ENCODE data around the gene COL6A2. TPM values are rescaled to one million over a fixed set of nuclear protein-coding genes. Genes with fewer than 3 reads are reported as not detected.

The COL6A2 gene
- total and polyA plus RNA-seq, 2 donors, result 55.2 to 182 TPM

GRCh38 chr21:46119637-46120271 lies 21.8 kb downstream of the COL6A2 start:
- Histone ChIP-seq H3K36me3 (ENCODE audit: control insufficient read depth in 2 of 2, insufficient read depth in 2 of 2, low read length in 1 of 2) (peaks cover 0 to 2% of the 10 kb centered on the region in 2 donors), H3K9me3 (ENCODE audit: control insufficient read depth in 2 of 2, insufficient read depth in 1 of 2, low read length in 1 of 2) (peaks cover 0 to 14% of the 10 kb centered on the region in 2 donors), H3K27me3 (ENCODE audit: control insufficient read depth in 2 of 2, insufficient read depth in 1 of 2, low read length in 1 of 2) (no peaks in the 10 kb centered on the region), H3K27ac (ENCODE audit: low read depth in 1 of 2, low read length in 1 of 2) (no peak overlapping the region), H3K4me3 (ENCODE audit: low read length in 2 of 2) (no peak overlapping the region), H3K4me1 (ENCODE audit: control insufficient read depth in 2 of 2, insufficient read depth in 2 of 2, low read length in 2 of 2) (no peaks in the 10 kb centered on the region)
- 94% methylated on average over 14 of the region's 14 CpGs for WGBS
- no peak for DNase-seq (ENCODE audit: low read depth in 6 of 9, low spot score in 9 of 9)

GRCh38 chr21:46120301-46121285 lies 22.7 kb downstream of the COL6A2 start:
- Histone ChIP-seq H3K4me1 (ENCODE audit: control insufficient read depth in 2 of 2, insufficient read depth in 2 of 2, low read length in 2 of 2) (no peaks in the 10 kb centered on the region), H3K36me3 (ENCODE audit: control insufficient read depth in 2 of 2, insufficient read depth in 2 of 2, low read length in 1 of 2) (peaks cover 0 to 2% of the 10 kb centered on the region in 2 donors), H3K4me3 (ENCODE audit: low read length in 2 of 2) (no peak overlapping the region), H3K27ac (ENCODE audit: low read depth in 1 of 2, low read length in 1 of 2) (no peak overlapping the region), H3K9me3 (ENCODE audit: control insufficient read depth in 2 of 2, insufficient read depth in 1 of 2, low read length in 1 of 2) (peaks cover 0 to 8% of the 10 kb centered on the region in 2 donors), H3K27me3 (ENCODE audit: control insufficient read depth in 2 of 2, insufficient read depth in 1 of 2, low read length in 1 of 2) (no peaks in the 10 kb centered on the region)
- no peak for DNase-seq (ENCODE audit: low read depth in 6 of 9, low spot score in 9 of 9)
- 93% methylated on average over 26 of the region's 26 CpGs for WGBS

- Histone ChIP-seq H3K27me3 (ENCODE audit: control insufficient read depth in 2 of 2, insufficient read depth in 1 of 2, low read length in 1 of 2) (no peaks in the 10 kb centered on the region), H3K4me1 (ENCODE audit: control insufficient read depth in 2 of 2, insufficient read depth in 2 of 2, low read length in 2 of 2) (no peaks in the 10 kb centered on the region), H3K36me3 (ENCODE audit: control insufficient read depth in 2 of 2, insufficient read depth in 2 of 2, low read length in 1 of 2) (peaks cover 0 to 2% of the 10 kb centered on the region in 2 donors), H3K9me3 (ENCODE audit: control insufficient read depth in 2 of 2, insufficient read depth in 1 of 2, low read length in 1 of 2) (no peaks in the 10 kb centered on the region), H3K4me3 (ENCODE audit: low read length in 2 of 2) (no peak overlapping the region), H3K27ac (ENCODE audit: low read depth in 1 of 2, low read length in 1 of 2) (no peak overlapping the region)
- 94% methylated on average over 29 of the region's 29 CpGs for WGBS
- no peak for DNase-seq (ENCODE audit: low read depth in 6 of 9, low spot score in 9 of 9)
Observed at GRCh38 chr21:46121286-46122221, 23.6 kb downstream of the COL6A2 start.

- Histone ChIP-seq H3K27ac (ENCODE audit: low read depth in 1 of 2, low read length in 1 of 2) (no peak overlapping the region), H3K36me3 (ENCODE audit: control insufficient read depth in 2 of 2, insufficient read depth in 2 of 2, low read length in 1 of 2) (peaks cover 0 to 2% of the 10 kb centered on the region in 2 donors), H3K4me1 (ENCODE audit: control insufficient read depth in 2 of 2, insufficient read depth in 2 of 2, low read length in 2 of 2) (no peaks in the 10 kb centered on the region), H3K27me3 (ENCODE audit: control insufficient read depth in 2 of 2, insufficient read depth in 1 of 2, low read length in 1 of 2) (no peaks in the 10 kb centered on the region), H3K4me3 (ENCODE audit: low read length in 2 of 2) (no peak overlapping the region), H3K9me3 (ENCODE audit: control insufficient read depth in 2 of 2, insufficient read depth in 1 of 2, low read length in 1 of 2) (no peaks in the 10 kb centered on the region)
- 90% methylated on average over 12 of the region's 12 CpGs for WGBS
- DNase-seq (ENCODE audit: low read depth in 6 of 9, low spot score in 9 of 9), result no peak
Observed at GRCh38 chr21:46122237-46122671, 24.3 kb downstream of the COL6A2 start.

GRCh38 chr21:46122758-46123683 lies 25.1 kb downstream of the COL6A2 start:
- peaks cover 0 to 2% of the 10 kb centered on the region in 2 donors for H3K36me3 ChIP-seq (ENCODE audit: control insufficient read depth in 2 of 2, insufficient read depth in 2 of 2, low read length in 1 of 2)
- no peak overlapping the region for H3K4me3 ChIP-seq (ENCODE audit: low read length in 2 of 2)
- DNase-seq (ENCODE audit: low read depth in 6 of 9, low spot score in 9 of 9), result no peak
- no peaks in the 10 kb centered on the region for H3K27me3 ChIP-seq (ENCODE audit: control insufficient read depth in 2 of 2, insufficient read depth in 1 of 2, low read length in 1 of 2)
- H3K27ac ChIP-seq (ENCODE audit: low read depth in 1 of 2, low read length in 1 of 2), result no peak overlapping the region
- H3K4me1 ChIP-seq (ENCODE audit: control insufficient read depth in 2 of 2, insufficient read depth in 2 of 2, low read length in 2 of 2), result no peaks in the 10 kb centered on the region
- WGBS, result 94% methylated on average over 12 of the region's 12 CpGs
- H3K9me3 ChIP-seq (ENCODE audit: control insufficient read depth in 2 of 2, insufficient read depth in 1 of 2, low read length in 1 of 2), result no peaks in the 10 kb centered on the region

- WGBS, result 96% methylated on average over 16 of the region's 16 CpGs
- DNase-seq (ENCODE audit: low read depth in 6 of 9, low spot score in 9 of 9), result no peak
- Histone ChIP-seq H3K9me3 (ENCODE audit: control insufficient read depth in 2 of 2, insufficient read depth in 1 of 2, low read length in 1 of 2) (no peaks in the 10 kb centered on the region), H3K36me3 (ENCODE audit: control insufficient read depth in 2 of 2, insufficient read depth in 2 of 2, low read length in 1 of 2) (no peaks in the 10 kb centered on the region), H3K4me1 (ENCODE audit: control insufficient read depth in 2 of 2, insufficient read depth in 2 of 2, low read length in 2 of 2) (no peaks in the 10 kb centered on the region), H3K27ac (ENCODE audit: low read depth in 1 of 2, low read length in 1 of 2) (no peak overlapping the region), H3K27me3 (ENCODE audit: control insufficient read depth in 2 of 2, insufficient read depth in 1 of 2, low read length in 1 of 2) (no peaks in the 10 kb centered on the region), H3K4me3 (ENCODE audit: low read length in 2 of 2) (no peak overlapping the region)
Observed at GRCh38 chr21:46124083-46124925, 26.4 kb downstream of the COL6A2 start.

GRCh38 chr21:46124926-46125845 lies 27.3 kb downstream of the COL6A2 start:
- DNase-seq (ENCODE audit: low read depth in 6 of 9, low spot score in 9 of 9), result no peak
- 96% methylated on average over 49 of the region's 49 CpGs for WGBS
- no peaks in the 10 kb centered on the region for H3K36me3 ChIP-seq (ENCODE audit: control insufficient read depth in 2 of 2, insufficient read depth in 2 of 2, low read length in 1 of 2)
- H3K9me3 ChIP-seq (ENCODE audit: control insufficient read depth in 2 of 2, insufficient read depth in 1 of 2, low read length in 1 of 2), result no peaks in the 10 kb centered on the region
- H3K4me3 ChIP-seq (ENCODE audit: low read length in 2 of 2), result no peak overlapping the region
- H3K4me1 ChIP-seq (ENCODE audit: control insufficient read depth in 2 of 2, insufficient read depth in 2 of 2, low read length in 2 of 2), result no peaks in the 10 kb centered on the region
- no peak overlapping the region for H3K27ac ChIP-seq (ENCODE audit: low read depth in 1 of 2, low read length in 1 of 2)
- no peaks in the 10 kb centered on the region for H3K27me3 ChIP-seq (ENCODE audit: control insufficient read depth in 2 of 2, insufficient read depth in 1 of 2, low read length in 1 of 2)
